ENCODE results near the gene ZBED4. TPM values are rescaled to one million over a fixed set of nuclear protein-coding genes. Genes with fewer than 3 reads are reported as not detected.

ZBED4 gene, protein sequence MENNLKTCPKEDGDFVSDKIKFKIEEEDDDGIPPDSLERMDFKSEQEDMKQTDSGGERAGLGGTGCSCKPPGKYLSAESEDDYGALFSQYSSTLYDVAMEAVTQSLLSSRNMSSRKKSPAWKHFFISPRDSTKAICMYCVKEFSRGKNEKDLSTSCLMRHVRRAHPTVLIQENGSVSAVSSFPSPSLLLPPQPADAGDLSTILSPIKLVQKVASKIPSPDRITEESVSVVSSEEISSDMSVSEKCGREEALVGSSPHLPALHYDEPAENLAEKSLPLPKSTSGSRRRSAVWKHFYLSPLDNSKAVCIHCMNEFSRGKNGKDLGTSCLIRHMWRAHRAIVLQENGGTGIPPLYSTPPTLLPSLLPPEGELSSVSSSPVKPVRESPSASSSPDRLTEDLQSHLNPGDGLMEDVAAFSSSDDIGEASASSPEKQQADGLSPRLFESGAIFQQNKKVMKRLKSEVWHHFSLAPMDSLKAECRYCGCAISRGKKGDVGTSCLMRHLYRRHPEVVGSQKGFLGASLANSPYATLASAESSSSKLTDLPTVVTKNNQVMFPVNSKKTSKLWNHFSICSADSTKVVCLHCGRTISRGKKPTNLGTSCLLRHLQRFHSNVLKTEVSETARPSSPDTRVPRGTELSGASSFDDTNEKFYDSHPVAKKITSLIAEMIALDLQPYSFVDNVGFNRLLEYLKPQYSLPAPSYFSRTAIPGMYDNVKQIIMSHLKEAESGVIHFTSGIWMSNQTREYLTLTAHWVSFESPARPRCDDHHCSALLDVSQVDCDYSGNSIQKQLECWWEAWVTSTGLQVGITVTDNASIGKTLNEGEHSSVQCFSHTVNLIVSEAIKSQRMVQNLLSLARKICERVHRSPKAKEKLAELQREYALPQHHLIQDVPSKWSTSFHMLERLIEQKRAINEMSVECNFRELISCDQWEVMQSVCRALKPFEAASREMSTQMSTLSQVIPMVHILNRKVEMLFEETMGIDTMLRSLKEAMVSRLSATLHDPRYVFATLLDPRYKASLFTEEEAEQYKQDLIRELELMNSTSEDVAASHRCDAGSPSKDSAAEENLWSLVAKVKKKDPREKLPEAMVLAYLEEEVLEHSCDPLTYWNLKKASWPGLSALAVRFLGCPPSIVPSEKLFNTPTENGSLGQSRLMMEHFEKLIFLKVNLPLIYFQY
- 19.4 TPM for polyA plus RNA-seq (2013, experiment 1 of 2)
- polyA plus RNA-seq (2013, experiment 2 of 2) = 17.8 TPM

DNA sequence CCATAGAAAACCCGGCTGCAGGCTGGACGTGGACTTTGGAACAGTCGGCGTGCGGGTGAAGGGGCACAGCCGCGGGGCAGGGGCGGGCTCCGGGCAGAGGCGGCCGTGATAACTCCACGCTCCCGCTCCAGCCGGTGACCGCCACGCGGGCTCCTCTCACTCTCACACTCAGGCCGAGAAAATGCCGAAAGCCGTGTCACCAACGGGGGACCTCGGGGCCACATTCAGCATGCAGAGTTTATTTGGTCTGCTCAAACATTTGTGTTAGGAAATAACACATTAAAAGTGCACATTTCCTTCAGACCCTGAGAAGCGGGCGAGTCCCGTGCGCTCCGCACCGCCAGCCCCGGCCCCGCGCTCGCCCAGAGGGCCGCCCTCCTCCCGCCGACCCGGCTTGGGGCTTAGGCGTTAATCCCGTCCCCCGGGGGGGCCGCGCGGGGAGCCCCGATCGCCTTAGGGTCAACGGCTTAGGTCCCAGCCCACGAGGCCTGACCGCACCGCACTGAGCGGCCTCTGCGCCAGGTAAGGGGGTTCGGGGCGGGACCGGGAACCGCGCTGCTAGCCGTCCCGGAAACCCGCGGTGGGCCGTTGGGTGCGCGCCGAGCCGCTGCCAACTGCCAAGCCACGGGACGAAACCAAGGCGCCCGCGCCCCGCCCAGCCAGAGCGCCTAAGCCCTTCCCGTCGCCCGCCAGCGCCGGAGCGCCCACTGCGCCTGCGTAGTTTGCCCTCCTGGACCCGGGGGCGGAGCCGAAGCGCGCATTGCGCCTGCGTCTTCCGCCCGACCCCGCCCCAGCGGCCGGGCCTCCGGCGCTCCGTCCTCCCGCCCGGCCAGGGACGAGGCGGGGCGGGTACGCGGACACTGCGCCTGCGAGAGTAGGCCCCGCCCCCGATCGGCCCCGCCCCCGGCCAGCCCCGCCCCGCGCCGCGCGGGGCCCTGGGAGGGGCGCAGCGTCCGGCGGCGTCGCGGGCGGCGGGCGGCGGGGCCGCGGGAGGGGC is at the start of gene ZBED4:
TSS of gene ZBED4 (plus strand) at position 947 of the 997 bp plus-strand sequence. CDS start 29,819 bp downstream, outside the sequence.
- WGBS, 2 experiments (ENCODE audit: insufficient coverage in 2 of 2) = 1 to 2% methylated on average over 86 to 100 of the region's 127 CpGs
- peaks cover 21% of the 10 kb centered on the region for H3K4me1 ChIP-seq (ENCODE audit: control insufficient read depth, insufficient read depth, low read length, poor library complexity, severe bottlenecking)
- H3K4me3 ChIP-seq (ENCODE audit: extremely low read depth, insufficient read depth, low read length, poor library complexity, severe bottlenecking) = peak within 1 kb of the TSS; percentile 74
- H3K36me3 ChIP-seq (ENCODE audit: control insufficient read depth, insufficient read depth, low read length) = peaks cover 5% of the 10 kb centered on the region
- H3K9me3 ChIP-seq (ENCODE audit: control insufficient read depth, low read length) = no peaks in the 10 kb centered on the region
- H3K27ac ChIP-seq (ENCODE audit: low read depth, low read length, severe bottlenecking) = peak within 1 kb of the TSS; percentile 57

- WGBS, 2 experiments (ENCODE audit: insufficient coverage in 2 of 2) = 99% methylated on average over 7 to 8 of the region's 8 CpGs
- Histone ChIP-seq H3K27ac (ENCODE audit: low read depth, low read length, severe bottlenecking) (no peak overlapping the region), H3K36me3 (ENCODE audit: control insufficient read depth, insufficient read depth, low read length) (peaks cover 79% of the 10 kb centered on the region)
Measured at GRCh38 chr22:49807129-49807528, 46.5 kb upstream of the ZBED4 start.

GRCh38 chr22:49807780-49808708 is 45.6 kb upstream of the ZBED4 start:
- H3K4me3 ChIP-seq (ENCODE audit: extremely low read depth, insufficient read depth, low read length, poor library complexity, severe bottlenecking) = no peak overlapping the region
- no peaks in the 10 kb centered on the region for H3K9me3 ChIP-seq (ENCODE audit: control insufficient read depth, low read length)
- no peaks in the 10 kb centered on the region for H3K4me1 ChIP-seq (ENCODE audit: control insufficient read depth, insufficient read depth, low read length, poor library complexity, severe bottlenecking)
- H3K27ac ChIP-seq (ENCODE audit: low read depth, low read length, severe bottlenecking) = no peak overlapping the region
- WGBS, 2 experiments (ENCODE audit: insufficient coverage in 2 of 2) = 93 to 94% methylated on average over 4 to 11 of the region's 14 CpGs
- peaks cover 81% of the 10 kb centered on the region for H3K36me3 ChIP-seq (ENCODE audit: control insufficient read depth, insufficient read depth, low read length)

More at GRCh38 chr22:49807129-49807528, 46.5 kb upstream of the ZBED4 start:
- no peaks in the 10 kb centered on the region for H3K4me1 ChIP-seq (ENCODE audit: control insufficient read depth, insufficient read depth, low read length, poor library complexity, severe bottlenecking)
- H3K9me3 ChIP-seq (ENCODE audit: control insufficient read depth, low read length) = no peaks in the 10 kb centered on the region
- H3K4me3 ChIP-seq (ENCODE audit: extremely low read depth, insufficient read depth, low read length, poor library complexity, severe bottlenecking) = no peak overlapping the region

DNA sequence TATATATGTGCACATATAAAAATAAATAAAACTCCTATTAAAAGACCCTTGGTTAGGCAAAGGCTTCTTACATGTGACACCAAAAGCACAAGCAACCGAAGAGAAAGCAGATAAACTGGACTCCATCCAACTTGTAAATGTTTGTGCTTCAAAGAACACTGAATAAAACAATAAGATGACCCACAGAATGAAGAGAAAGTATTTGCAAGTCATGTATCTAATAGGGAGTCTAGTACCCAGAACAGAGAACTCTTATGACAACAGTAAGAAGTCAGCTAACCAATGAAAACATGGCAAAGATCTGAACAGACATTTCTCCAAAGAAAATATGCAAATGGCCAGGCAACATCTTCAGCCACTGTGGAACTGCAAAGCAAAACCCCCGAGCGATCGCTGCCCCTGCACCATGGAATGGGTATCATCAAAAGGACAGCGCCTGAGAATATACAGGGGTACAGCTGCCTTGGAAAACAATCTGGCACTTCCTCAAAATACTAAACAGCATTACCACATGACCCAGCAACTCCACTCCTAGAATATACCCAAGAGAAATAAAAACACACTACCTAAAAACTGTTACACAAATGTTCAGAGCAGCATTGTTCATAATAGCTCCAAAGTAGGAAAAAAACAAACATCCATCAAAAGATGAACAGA is 43.2 kb upstream of the ZBED4 start:
- Histone ChIP-seq H3K4me3 (ENCODE audit: extremely low read depth, insufficient read depth, low read length, poor library complexity, severe bottlenecking) (no peak overlapping the region), H3K9me3 (ENCODE audit: control insufficient read depth, low read length) (no peaks in the 10 kb centered on the region), H3K4me1 (ENCODE audit: control insufficient read depth, insufficient read depth, low read length, poor library complexity, severe bottlenecking) (no peaks in the 10 kb centered on the region), H3K27ac (ENCODE audit: low read depth, low read length, severe bottlenecking) (no peak overlapping the region), H3K36me3 (ENCODE audit: control insufficient read depth, insufficient read depth, low read length) (peaks cover 78% of the 10 kb centered on the region)
- 94 to 100% methylated on average over 4 to 5 of the region's 5 CpGs for WGBS, 2 experiments (ENCODE audit: insufficient coverage in 2 of 2)

- WGBS, 2 experiments (ENCODE audit: insufficient coverage in 2 of 2) = 85 to 91% methylated on average over 15 to 17 of the region's 18 CpGs
- Histone ChIP-seq H3K36me3 (ENCODE audit: control insufficient read depth, insufficient read depth, low read length) (peaks cover 79% of the 10 kb centered on the region), H3K4me1 (ENCODE audit: control insufficient read depth, insufficient read depth, low read length, poor library complexity, severe bottlenecking) (peaks cover 3% of the 10 kb centered on the region), H3K27ac (ENCODE audit: low read depth, low read length, severe bottlenecking) (no peak overlapping the region), H3K9me3 (ENCODE audit: control insufficient read depth, low read length) (no peaks in the 10 kb centered on the region), H3K4me3 (ENCODE audit: extremely low read depth, insufficient read depth, low read length, poor library complexity, severe bottlenecking) (no peak overlapping the region)
Measured at GRCh38 chr22:49811020-49811791, 42.4 kb upstream of the ZBED4 start.

GRCh38 chr22:49812838-49813237 is 40.8 kb upstream of the ZBED4 start:
- Histone ChIP-seq H3K27ac (ENCODE audit: low read depth, low read length, severe bottlenecking) (no peak overlapping the region), H3K36me3 (ENCODE audit: control insufficient read depth, insufficient read depth, low read length) (peaks cover 81% of the 10 kb centered on the region), H3K4me1 (ENCODE audit: control insufficient read depth, insufficient read depth, low read length, poor library complexity, severe bottlenecking) (peaks cover 3% of the 10 kb centered on the region), H3K9me3 (ENCODE audit: control insufficient read depth, low read length) (no peaks in the 10 kb centered on the region), H3K4me3 (ENCODE audit: extremely low read depth, insufficient read depth, low read length, poor library complexity, severe bottlenecking) (no peak overlapping the region)
- WGBS, 2 experiments (ENCODE audit: insufficient coverage in 2 of 2) = 97% methylated on average over 9 of the region's 11 CpGs

- Histone ChIP-seq H3K36me3 (ENCODE audit: control insufficient read depth, insufficient read depth, low read length) (peaks cover 85% of the 10 kb centered on the region), H3K9me3 (ENCODE audit: control insufficient read depth, low read length) (no peaks in the 10 kb centered on the region), H3K4me3 (ENCODE audit: extremely low read depth, insufficient read depth, low read length, poor library complexity, severe bottlenecking) (no peak overlapping the region), H3K27ac (ENCODE audit: low read depth, low read length, severe bottlenecking) (no peak overlapping the region), H3K4me1 (ENCODE audit: control insufficient read depth, insufficient read depth, low read length, poor library complexity, severe bottlenecking) (peaks cover 3% of the 10 kb centered on the region)
- WGBS, 2 experiments (ENCODE audit: insufficient coverage in 2 of 2) = 97 to 99% methylated on average over 12 to 14 of the region's 14 CpGs
Measured at GRCh38 chr22:49814164-49814686, 39.4 kb upstream of the ZBED4 start.

DNA sequence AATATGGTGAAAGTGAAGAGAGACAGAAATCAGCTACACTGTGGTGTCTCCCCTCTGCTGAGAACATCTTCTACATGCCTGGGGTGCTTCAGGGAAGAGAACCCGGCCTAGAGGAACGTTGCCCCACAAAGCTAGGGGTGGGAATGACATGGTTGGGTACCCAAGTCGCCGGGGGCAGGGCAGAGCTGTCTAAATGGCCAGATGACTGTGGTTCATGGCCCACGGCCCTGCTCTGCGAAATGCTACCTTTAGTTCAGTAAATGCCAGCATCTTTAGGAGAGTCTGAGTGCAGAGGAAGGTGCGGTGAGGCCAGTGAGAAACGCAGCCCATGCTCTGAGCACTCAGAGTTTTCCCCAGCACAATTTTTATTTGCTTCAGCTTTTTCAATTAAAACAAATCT is 38.8 kb upstream of the ZBED4 start:
- H3K36me3 ChIP-seq (ENCODE audit: control insufficient read depth, insufficient read depth, low read length) = peaks cover 87% of the 10 kb centered on the region
- no peaks in the 10 kb centered on the region for H3K9me3 ChIP-seq (ENCODE audit: control insufficient read depth, low read length)
- no peak overlapping the region for H3K4me3 ChIP-seq (ENCODE audit: extremely low read depth, insufficient read depth, low read length, poor library complexity, severe bottlenecking)
- 93 to 98% methylated on average over 6 to 8 of the region's 8 CpGs for WGBS, 2 experiments (ENCODE audit: insufficient coverage in 2 of 2)
- no peak overlapping the region for H3K27ac ChIP-seq (ENCODE audit: low read depth, low read length, severe bottlenecking)
- H3K4me1 ChIP-seq (ENCODE audit: control insufficient read depth, insufficient read depth, low read length, poor library complexity, severe bottlenecking) = peaks cover 3% of the 10 kb centered on the region

Measured in mesodermal cell (in vitro differentiated cells).